Stomach (tissue), 4 donors: ENCODE results near the gene CENPT.

Source experiments
- EP300 ChIP-seq: sonication (generic); formaldehyde crosslinking; IDR thresholded peaks from one replicate; pipeline ENCODE4 v1.6.1; 2017; ENCODE audit warnings: antibody characterized with exemption
- POLR2A ChIP-seq, 4 donors: fragments of 450-650 bp; IDR thresholded peaks; one replicate each; pipeline ENCODE4 v1.6.1; 2016; ENCODE audit warnings: antibody characterized with exemption in 4 of 4, control low read depth in 2 of 4, mild to moderate bottlenecking in 1 of 4, moderate library complexity in 1 of 4
- POLR2AphosphoS5 ChIP-seq, 3 donors: sonication (generic); formaldehyde crosslinking; IDR thresholded peaks; one replicate each; pipeline ENCODE4 v1.6.1; 2016; ENCODE audit warnings: antibody characterized with exemption in 3 of 3
- TF ChIP-seq, protein P1 (sequence below), 7 experiments: fragments of 450-650 bp in 4 of 7; fragments of 200-600 bp in 3 of 7; sonication (generic) in 3 of 7; IDR thresholded peaks; one replicate each; pipeline ENCODE4 v1.5.1; 2016 to 2019; ENCODE audit warnings: antibody characterized with exemption in 7 of 7, control low read depth in 2 of 7, mild to moderate bottlenecking in 1 of 7

DNA sequence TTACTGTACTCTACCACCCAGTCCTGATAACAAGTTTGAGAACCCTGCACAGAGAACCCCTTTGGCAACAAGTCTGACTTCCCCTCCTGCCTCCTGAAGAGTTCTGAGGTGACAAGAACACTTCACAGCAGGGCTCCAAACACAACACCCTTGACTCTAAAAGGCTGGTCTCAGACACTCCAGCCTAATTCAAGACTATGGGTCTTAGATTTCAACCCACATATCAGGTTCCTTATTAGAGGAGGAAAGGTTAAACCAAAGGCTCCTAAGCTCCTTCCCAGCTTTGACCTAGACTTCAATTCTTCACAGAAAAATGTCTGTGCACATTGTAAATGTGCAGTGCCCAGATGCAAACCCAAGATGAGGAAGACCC is 64.2 kb downstream of the CENPT start:
- no peak for TF ChIP-seq POLR2AphosphoS5 (IDR thresholded peaks at IDR 0.05)
- no peak for TF ChIP-seq EP300
- TF ChIP-seq, protein P1, sequence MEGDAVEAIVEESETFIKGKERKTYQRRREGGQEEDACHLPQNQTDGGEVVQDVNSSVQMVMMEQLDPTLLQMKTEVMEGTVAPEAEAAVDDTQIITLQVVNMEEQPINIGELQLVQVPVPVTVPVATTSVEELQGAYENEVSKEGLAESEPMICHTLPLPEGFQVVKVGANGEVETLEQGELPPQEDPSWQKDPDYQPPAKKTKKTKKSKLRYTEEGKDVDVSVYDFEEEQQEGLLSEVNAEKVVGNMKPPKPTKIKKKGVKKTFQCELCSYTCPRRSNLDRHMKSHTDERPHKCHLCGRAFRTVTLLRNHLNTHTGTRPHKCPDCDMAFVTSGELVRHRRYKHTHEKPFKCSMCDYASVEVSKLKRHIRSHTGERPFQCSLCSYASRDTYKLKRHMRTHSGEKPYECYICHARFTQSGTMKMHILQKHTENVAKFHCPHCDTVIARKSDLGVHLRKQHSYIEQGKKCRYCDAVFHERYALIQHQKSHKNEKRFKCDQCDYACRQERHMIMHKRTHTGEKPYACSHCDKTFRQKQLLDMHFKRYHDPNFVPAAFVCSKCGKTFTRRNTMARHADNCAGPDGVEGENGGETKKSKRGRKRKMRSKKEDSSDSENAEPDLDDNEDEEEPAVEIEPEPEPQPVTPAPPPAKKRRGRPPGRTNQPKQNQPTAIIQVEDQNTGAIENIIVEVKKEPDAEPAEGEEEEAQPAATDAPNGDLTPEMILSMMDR (IDR thresholded peaks at IDR 0.05) = no peak
- no peak for TF ChIP-seq POLR2A (IDR thresholded peaks at IDR 0.05)
